ENCODE data around the gene DUSP28. TPM values are rescaled to one million over a fixed set of nuclear protein-coding genes. Genes with fewer than 3 reads are reported as not detected.
A peak's percentile ranks its signal among the peaks of the same experiment; 100 is the strongest.

The DUSP28 gene
- total RNA-seq, 1 donor = 4.7 TPM

DNA sequence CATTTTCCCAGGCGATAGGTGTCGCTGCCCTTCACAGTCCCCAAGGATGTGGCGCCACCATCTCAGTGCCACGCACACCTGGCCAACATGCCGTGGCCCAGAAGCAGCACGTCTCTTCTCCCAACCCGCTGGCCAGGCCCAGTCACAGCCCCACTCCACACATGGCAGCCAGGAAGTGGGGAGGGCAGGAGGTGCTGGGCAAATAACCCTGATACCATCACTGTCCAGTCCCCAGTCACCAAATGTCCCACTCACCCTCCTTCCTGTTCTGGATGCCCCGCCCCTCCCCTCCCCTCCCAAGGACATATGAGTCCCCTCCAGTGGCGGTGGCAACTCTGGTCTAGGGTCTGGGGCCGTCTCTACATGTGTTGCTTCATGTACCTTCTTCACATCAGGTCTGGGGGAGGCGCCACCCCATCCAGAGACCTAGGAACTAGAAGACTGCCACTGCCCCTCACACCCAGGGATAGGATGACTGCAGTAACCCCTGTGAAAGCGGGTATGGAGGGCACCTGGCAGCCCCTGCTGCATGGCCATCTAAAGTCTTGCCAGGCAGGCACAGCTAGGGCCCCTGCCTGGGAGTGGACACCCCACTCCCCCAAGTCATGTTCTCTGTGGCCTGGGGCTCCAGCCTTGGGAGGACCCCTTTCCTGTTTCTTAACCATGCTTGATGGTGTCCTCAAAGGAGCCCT is 19.1 kb downstream of the DUSP28 start:
- no peak for TF ChIP-seq CTCF (IDR thresholded peaks at IDR 0.05; ENCODE audit: extremely low read depth, low read depth, low read length)
- Histone ChIP-seq H2AFZ (ENCODE audit: low read length) (no peak overlapping the region), H3K4me1 (ENCODE audit: insufficient read depth, low read length) (peaks cover 11% of the 10 kb centered on the region), H3K9me3 (ENCODE audit: low read depth, low read length) (no peaks in the 10 kb centered on the region), H3K27ac (ENCODE audit: low read depth, low read length) (peak overlapping the region; percentile 79), H3K4me2 (ENCODE audit: insufficient read depth, low read length) (no peak overlapping the region), H3K27me3 (ENCODE audit: insufficient read depth, low read length) (no peaks in the 10 kb centered on the region), H4K20me1 (ENCODE audit: insufficient read depth, low read length) (peaks cover 31% of the 10 kb centered on the region), H3K4me3 (ENCODE audit: insufficient read depth, low read length) (no peak overlapping the region), H3K36me3 (ENCODE audit: insufficient read depth, low read length) (peaks cover 4% of the 10 kb centered on the region), H3K79me2 (ENCODE audit: insufficient read depth, low read length) (peaks cover 50% of the 10 kb centered on the region)
- DNase-seq (ENCODE audit: insufficient read length, low spot score, missing footprints) = no peak

- Histone ChIP-seq H3K9me3 (ENCODE audit: low read depth, low read length) (no peaks in the 10 kb centered on the region), H3K79me2 (ENCODE audit: insufficient read depth, low read length) (peaks cover 57% of the 10 kb centered on the region), H3K4me1 (ENCODE audit: insufficient read depth, low read length) (peaks cover 17% of the 10 kb centered on the region), H3K4me3 (ENCODE audit: insufficient read depth, low read length) (peak overlapping the region; percentile 54), H3K27me3 (ENCODE audit: insufficient read depth, low read length) (no peaks in the 10 kb centered on the region), H3K36me3 (ENCODE audit: insufficient read depth, low read length) (peaks cover 4% of the 10 kb centered on the region), H3K4me2 (ENCODE audit: insufficient read depth, low read length) (peak overlapping the region; percentile 69), H3K27ac (ENCODE audit: low read depth, low read length) (peak overlapping the region; percentile 79), H2AFZ (ENCODE audit: low read length) (no peak overlapping the region), H4K20me1 (ENCODE audit: insufficient read depth, low read length) (peaks cover 37% of the 10 kb centered on the region)
- no peak for TF ChIP-seq CTCF (IDR thresholded peaks at IDR 0.05; ENCODE audit: extremely low read depth, low read depth, low read length)
- peak; percentile 98 for DNase-seq (ENCODE audit: insufficient read length, low spot score, missing footprints)
Measured at GRCh38 chr2:240579771-240580614, 19.8 kb downstream of the DUSP28 start.

GRCh38 chr2:240581811-240582210 is 21.7 kb downstream of the DUSP28 start:
- H3K9me3 ChIP-seq (ENCODE audit: low read depth, low read length) = no peaks in the 10 kb centered on the region
- H3K4me1 ChIP-seq (ENCODE audit: insufficient read depth, low read length) = peaks cover 26% of the 10 kb centered on the region
- no peak for DNase-seq (ENCODE audit: insufficient read length, low spot score, missing footprints)
- H3K27me3 ChIP-seq (ENCODE audit: insufficient read depth, low read length) = no peaks in the 10 kb centered on the region
- H3K4me2 ChIP-seq (ENCODE audit: insufficient read depth, low read length) = no peak overlapping the region
- H3K4me3 ChIP-seq (ENCODE audit: insufficient read depth, low read length) = no peak overlapping the region
- H3K79me2 ChIP-seq (ENCODE audit: insufficient read depth, low read length) = peaks cover 69% of the 10 kb centered on the region
- peaks cover 4% of the 10 kb centered on the region for H3K36me3 ChIP-seq (ENCODE audit: insufficient read depth, low read length)
- H4K20me1 ChIP-seq (ENCODE audit: insufficient read depth, low read length) = peaks cover 40% of the 10 kb centered on the region
- TF ChIP-seq CTCF (IDR thresholded peaks at IDR 0.05; ENCODE audit: extremely low read depth, low read depth, low read length) = no peak
- no peak overlapping the region for H3K27ac ChIP-seq (ENCODE audit: low read depth, low read length)
- no peak overlapping the region for H2AFZ ChIP-seq (ENCODE audit: low read length)

GRCh38 chr2:240582781-240583180 is 22.6 kb downstream of the DUSP28 start:
- Histone ChIP-seq H3K27me3 (ENCODE audit: insufficient read depth, low read length) (no peaks in the 10 kb centered on the region), H3K4me1 (ENCODE audit: insufficient read depth, low read length) (peaks cover 32% of the 10 kb centered on the region), H3K36me3 (ENCODE audit: insufficient read depth, low read length) (peaks cover 4% of the 10 kb centered on the region), H3K27ac (ENCODE audit: low read depth, low read length) (no peak overlapping the region), H4K20me1 (ENCODE audit: insufficient read depth, low read length) (peaks cover 43% of the 10 kb centered on the region), H3K4me3 (ENCODE audit: insufficient read depth, low read length) (no peak overlapping the region), H3K79me2 (ENCODE audit: insufficient read depth, low read length) (peaks cover 79% of the 10 kb centered on the region), H3K4me2 (ENCODE audit: insufficient read depth, low read length) (no peak overlapping the region), H3K9me3 (ENCODE audit: low read depth, low read length) (no peaks in the 10 kb centered on the region), H2AFZ (ENCODE audit: low read length) (no peak overlapping the region)
- DNase-seq (ENCODE audit: insufficient read length, low spot score, missing footprints) = no peak
- no peak for TF ChIP-seq CTCF (IDR thresholded peaks at IDR 0.05; ENCODE audit: extremely low read depth, low read depth, low read length)
